ENCODE data around the gene PAK3.

PAK3 gene

GRCh38 chrX:111133389-111133788 is 37.4 kb downstream of the PAK3 start:
- no peak for DNase-seq

GRCh38 chrX:111145878-111146277 is 49.9 kb downstream of the PAK3 start:
- DNase-seq: no peak

GRCh38 chrX:111151764-111152163 is 55.8 kb downstream of the PAK3 start:
- no peak for DNase-seq

- DNase-seq: no peak
Measured at GRCh38 chrX:111159232-111159631, 63.2 kb downstream of the PAK3 start.

- DNase-seq: no peak
Measured at GRCh38 chrX:111164728-111165127, 68.7 kb downstream of the PAK3 start.

- no peak for DNase-seq
Measured at GRCh38 chrX:111165902-111166301, 69.9 kb downstream of the PAK3 start.

GRCh38 chrX:111167334-111167733 is 71.3 kb downstream of the PAK3 start:
- no peak for DNase-seq

GRCh38 chrX:111168314-111168713 is 72.3 kb downstream of the PAK3 start:
- DNase-seq: no peak

- no peak for DNase-seq
Measured at GRCh38 chrX:111169141-111169540, 73.2 kb downstream of the PAK3 start.

GRCh38 chrX:111170017-111170416 is 74.0 kb downstream of the PAK3 start:
- DNase-seq: no peak

GRCh38 chrX:111180750-111181240 is 84.8 kb downstream of the PAK3 start:
- DNase-seq: no peak

- no peak for DNase-seq
Measured at GRCh38 chrX:111181951-111182350, 86.0 kb downstream of the PAK3 start.

GRCh38 chrX:111182997-111183396 is 87.0 kb downstream of the PAK3 start:
- DNase-seq: no peak

GRCh38 chrX:111191598-111191997 is 95.6 kb downstream of the PAK3 start:
- no peak for DNase-seq

- DNase-seq: no peak
Measured at GRCh38 chrX:111199505-111199904, 103.5 kb downstream of the PAK3 start.

- no peak for DNase-seq
Measured at GRCh38 chrX:111200327-111200726, 104.3 kb downstream of the PAK3 start.

- no peak for DNase-seq
Measured at GRCh38 chrX:111207851-111208250, 111.9 kb downstream of the PAK3 start.

GRCh38 chrX:111216293-111216801 is 120.4 kb downstream of the PAK3 start:
- DNase-seq: no peak

- DNase-seq: peak; percentile 1
Measured at GRCh38 chrX:111244235-111244750, 148.3 kb downstream of the PAK3 start.

GRCh38 chrX:111254896-111255693 is 159.1 kb downstream of the PAK3 start:
- no peak for DNase-seq

- DNase-seq: no peak
Measured at GRCh38 chrX:111257733-111258132, 161.7 kb downstream of the PAK3 start.

GRCh38 chrX:111259559-111259958 is 163.6 kb downstream of the PAK3 start:
- DNase-seq: no peak

- DNase-seq: no peak
Measured at GRCh38 chrX:111260451-111260850, 164.5 kb downstream of the PAK3 start.

- no peak for DNase-seq
Measured at GRCh38 chrX:111262086-111262485, 166.1 kb downstream of the PAK3 start.

Data from CD4-positive, alpha-beta T cell treated with Interleukin-4 for 4 hours (primary cell).